BJ (cell line): ENCODE results near the gene BCKDK. TPM values are rescaled to one million over a fixed set of nuclear protein-coding genes. Genes with fewer than 3 reads are reported as not detected.

Experiments used
- CTCF ChIA-PET: fragments of 350-600 bp; formaldehyde crosslinking; extraction: SDS; loops from one replicate; lab custom pipeline; 2021; ENCODE audit warnings: antibody characterized with exemption, inconsistent platforms; lab: Yijun Ruan, JAX
- POLR2A ChIA-PET: fragments of 300-600 bp; sonication (Branson Sonifier 250); formaldehyde crosslinking; extraction: SDS; loops from one replicate; lab custom pipeline; 2021; ENCODE audit warnings: antibody characterized with exemption; lab: Charles Lee
- DNase-seq: peaks from one replicate; pipeline ENCODE4 v3.0.0-alpha.2; 2011; ENCODE audit warnings: low read depth
- H3K27me3 ChIP-seq: 2 replicates; pipeline ENCODE4 v1.6.0; 2011; ENCODE audit warnings: low read length; ENCODE audit not compliant: control insufficient read depth, insufficient read depth
- H3K36me3 ChIP-seq: 2 replicates; pipeline ENCODE4 v1.5.1; 2011; ENCODE audit warnings: low read length; ENCODE audit not compliant: control insufficient read depth, insufficient read depth
- H3K4me3 ChIP-seq: 2 replicates; pipeline ENCODE4 v1.5.1; 2011; ENCODE audit warnings: low read depth, mild to moderate bottlenecking, control low read depth, low read length
- CTCF ChIP-seq: IDR thresholded peaks from 2 replicates; pipeline ENCODE4 v1.5.1; 2011; ENCODE audit warnings: low read depth, mild to moderate bottlenecking, control low read depth, inconsistent platforms, low read length, moderate library complexity; ENCODE audit not compliant: insufficient read depth
- polyA plus RNA-seq: library from polyadenylated mRNA; depleted of rRNA; stranded (reverse); fragments of >200 nt; gene quantifications from 2 replicates; pipeline ENCODE4 v1.2.3, GENCODE V29; 2011

BCKDK gene
- polyA plus RNA-seq, 1 experiment, result 56.0 TPM

- no peaks in the 10 kb centered on the region for H3K27me3 ChIP-seq
- TF ChIP-seq CTCF, result no peak
- peaks cover 32% of the 10 kb centered on the region for H3K36me3 ChIP-seq
- H3K4me3 ChIP-seq, result no peak overlapping the region
- ChIA-PET POLR2A (no interaction called here), CTCF (no interaction called here)
- DNase-seq, result no peak
Measured at GRCh38 chr16:31077024-31077423, 31.2 kb upstream of the BCKDK start.

- Histone ChIP-seq H3K27me3 (no peaks in the 10 kb centered on the region), H3K4me3 (no peak overlapping the region), H3K36me3 (peaks cover 35% of the 10 kb centered on the region)
- TF ChIP-seq CTCF, result no peak
- no peak for DNase-seq
- POLR2A ChIA-PET, result no interaction called here
- CTCF ChIA-PET, result interaction anchor here (0.6 kb wide), 1 partner anchor 135 kb away, joined by 3 read pairs; no protein-coding TSS in a partner anchor
Measured at GRCh38 chr16:31077592-31078396, 30.4 kb upstream of the BCKDK start.

GRCh38 chr16:31078597-31079341 is 29.4 kb upstream of the BCKDK start:
- ChIA-PET POLR2A (no interaction called here), CTCF (interaction anchor here (0.6 to 1.2 kb wide), 3 partner anchors 15 to 136 kb away, joined by 3 read pairs; partner anchors contain the start of genes HSD3B7 and VKORC1)
- Histone ChIP-seq H3K4me3 (no peak overlapping the region), H3K27me3 (no peaks in the 10 kb centered on the region), H3K36me3 (peaks cover 37% of the 10 kb centered on the region)
- no peak for DNase-seq
- no peak for TF ChIP-seq CTCF

GRCh38 chr16:31079342-31079944 is 28.7 kb upstream of the BCKDK start:
- ChIA-PET CTCF (interaction anchor here (1.0 to 1.2 kb wide), 2 partner anchors 15 to 94 kb away, joined by 3 read pairs; partner anchors contain the start of genes HSD3B7 and VKORC1), POLR2A (no interaction called here)
- Histone ChIP-seq H3K36me3 (peaks cover 38% of the 10 kb centered on the region), H3K27me3 (no peaks in the 10 kb centered on the region), H3K4me3 (no peak overlapping the region)
- no peak for DNase-seq
- TF ChIP-seq CTCF, result no peak
